ENCODE measurements around the gene NDUFAF2.

NDUFAF2 gene

DNA sequence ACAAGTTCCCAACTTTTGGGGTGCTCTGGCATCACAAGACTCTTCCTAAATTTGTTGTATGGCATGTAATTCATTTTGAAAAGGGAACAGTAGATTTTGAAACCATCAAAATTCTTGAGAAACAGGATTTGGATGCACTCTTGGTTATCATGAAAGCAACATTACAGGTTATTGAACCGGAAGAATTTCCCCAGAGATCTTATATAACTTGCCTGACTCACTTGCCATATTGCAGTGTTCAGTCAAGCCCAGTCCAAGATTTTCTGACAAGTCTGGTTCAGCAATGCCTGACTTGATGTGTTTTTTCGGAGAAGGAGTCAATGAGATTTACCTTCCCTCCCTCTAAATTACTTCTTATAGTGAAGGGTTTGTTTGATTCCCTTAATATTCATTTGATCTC, 185.3 kb downstream of the NDUFAF2 start:
- DNase-seq (ENCODE audit: low read depth) = no peak
- no peak overlapping the region for H3K4me3 ChIP-seq (ENCODE audit: low read depth, low read length)
- TF ChIP-seq, protein P1, sequence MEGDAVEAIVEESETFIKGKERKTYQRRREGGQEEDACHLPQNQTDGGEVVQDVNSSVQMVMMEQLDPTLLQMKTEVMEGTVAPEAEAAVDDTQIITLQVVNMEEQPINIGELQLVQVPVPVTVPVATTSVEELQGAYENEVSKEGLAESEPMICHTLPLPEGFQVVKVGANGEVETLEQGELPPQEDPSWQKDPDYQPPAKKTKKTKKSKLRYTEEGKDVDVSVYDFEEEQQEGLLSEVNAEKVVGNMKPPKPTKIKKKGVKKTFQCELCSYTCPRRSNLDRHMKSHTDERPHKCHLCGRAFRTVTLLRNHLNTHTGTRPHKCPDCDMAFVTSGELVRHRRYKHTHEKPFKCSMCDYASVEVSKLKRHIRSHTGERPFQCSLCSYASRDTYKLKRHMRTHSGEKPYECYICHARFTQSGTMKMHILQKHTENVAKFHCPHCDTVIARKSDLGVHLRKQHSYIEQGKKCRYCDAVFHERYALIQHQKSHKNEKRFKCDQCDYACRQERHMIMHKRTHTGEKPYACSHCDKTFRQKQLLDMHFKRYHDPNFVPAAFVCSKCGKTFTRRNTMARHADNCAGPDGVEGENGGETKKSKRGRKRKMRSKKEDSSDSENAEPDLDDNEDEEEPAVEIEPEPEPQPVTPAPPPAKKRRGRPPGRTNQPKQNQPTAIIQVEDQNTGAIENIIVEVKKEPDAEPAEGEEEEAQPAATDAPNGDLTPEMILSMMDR (IDR thresholded peaks at IDR 0.05; ENCODE audit: control insufficient read depth, extremely low read depth, insufficient read depth) = no peak

DNA sequence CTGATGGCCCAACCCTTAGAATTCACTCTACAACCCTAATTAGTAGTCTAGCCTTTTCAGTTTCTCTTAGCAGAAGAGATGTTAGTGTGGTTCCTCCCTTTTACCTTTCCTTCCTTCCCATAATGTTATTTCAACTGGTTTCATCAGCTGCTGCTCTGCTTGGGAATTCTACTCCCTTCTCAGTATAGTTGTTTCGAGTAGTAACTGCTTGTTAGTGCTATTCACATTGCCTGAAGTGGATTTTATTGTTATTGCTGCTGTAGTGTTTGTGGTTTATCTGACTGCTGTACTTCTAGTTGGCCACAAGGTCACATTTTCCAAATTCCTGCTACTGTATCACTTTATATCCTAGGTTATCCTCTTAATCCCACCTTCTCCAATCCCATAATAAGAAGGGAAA, 187.6 kb downstream of the NDUFAF2 start:
- TF ChIP-seq, protein P1 (IDR thresholded peaks at IDR 0.05; ENCODE audit: control insufficient read depth, extremely low read depth, insufficient read depth) = no peak
- DNase-seq (ENCODE audit: low read depth) = no peak
- H3K4me3 ChIP-seq (ENCODE audit: low read depth, low read length) = no peak overlapping the region

DNA sequence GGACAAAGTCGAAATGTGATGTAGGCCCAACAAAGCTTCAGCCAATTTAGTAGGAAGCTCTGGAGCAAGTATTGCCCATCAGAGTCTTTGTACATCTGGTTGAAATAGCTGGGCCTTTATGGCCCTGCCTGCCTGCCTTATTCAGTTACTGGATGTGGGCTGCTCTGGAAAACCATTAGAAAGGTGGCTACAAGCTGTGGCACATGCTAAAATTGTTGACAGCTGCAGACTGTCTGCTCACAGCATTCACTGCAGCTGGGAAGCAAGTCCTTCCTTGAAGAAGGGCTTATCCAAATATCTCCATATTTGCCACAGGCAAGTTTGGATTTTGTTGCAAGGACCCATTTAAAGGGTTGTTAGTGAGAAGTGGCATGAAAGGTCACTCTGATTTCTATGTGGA, 192.8 kb downstream of the NDUFAF2 start:
- H3K4me3 ChIP-seq (ENCODE audit: low read depth, low read length) = no peak overlapping the region
- DNase-seq (ENCODE audit: low read depth) = no peak
- TF ChIP-seq, protein P1 (IDR thresholded peaks at IDR 0.05; ENCODE audit: control insufficient read depth, extremely low read depth, insufficient read depth) = no peak

DNA sequence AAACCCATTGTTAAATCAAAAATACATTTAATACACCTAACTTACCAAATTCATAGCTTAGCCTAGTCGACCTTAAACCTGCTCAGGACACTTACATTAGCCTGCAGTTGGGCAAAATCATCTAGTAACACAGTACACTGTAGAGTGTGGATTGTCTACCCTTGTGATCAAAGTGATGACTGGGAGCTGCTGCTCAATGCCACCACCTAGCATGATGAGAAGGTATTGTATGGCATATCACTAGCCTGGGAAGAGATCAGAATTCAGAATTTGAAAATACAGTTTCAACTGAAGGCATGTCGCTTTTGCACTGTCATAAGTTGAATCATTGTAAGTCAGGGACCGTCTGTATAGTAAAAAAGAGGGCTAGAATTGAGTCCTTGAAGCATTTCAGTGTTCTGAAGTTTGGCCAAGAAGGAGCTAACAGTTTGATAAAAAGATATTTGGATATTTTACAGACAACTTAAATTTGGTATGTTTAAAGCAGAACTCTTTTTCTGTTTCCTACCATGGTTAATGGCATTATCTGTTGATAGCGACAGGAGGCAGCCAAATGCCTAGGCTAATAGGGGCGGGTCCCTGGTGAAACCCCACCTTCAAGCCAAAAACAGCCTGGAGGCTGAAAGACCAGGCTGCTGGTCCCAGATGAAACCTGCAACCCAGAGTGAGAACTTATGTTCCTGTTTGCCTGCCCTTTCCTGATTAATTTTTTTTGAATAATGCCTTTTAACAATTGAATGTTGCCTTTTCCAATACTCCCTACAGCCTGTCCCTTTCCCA, 194.3 kb downstream of the NDUFAF2 start:
- no peak overlapping the region for H3K4me3 ChIP-seq (ENCODE audit: low read depth, low read length)
- TF ChIP-seq, protein P1 (IDR thresholded peaks at IDR 0.05; ENCODE audit: control insufficient read depth, extremely low read depth, insufficient read depth) = peak; percentile 45
- no peak for DNase-seq (ENCODE audit: low read depth)

DNA sequence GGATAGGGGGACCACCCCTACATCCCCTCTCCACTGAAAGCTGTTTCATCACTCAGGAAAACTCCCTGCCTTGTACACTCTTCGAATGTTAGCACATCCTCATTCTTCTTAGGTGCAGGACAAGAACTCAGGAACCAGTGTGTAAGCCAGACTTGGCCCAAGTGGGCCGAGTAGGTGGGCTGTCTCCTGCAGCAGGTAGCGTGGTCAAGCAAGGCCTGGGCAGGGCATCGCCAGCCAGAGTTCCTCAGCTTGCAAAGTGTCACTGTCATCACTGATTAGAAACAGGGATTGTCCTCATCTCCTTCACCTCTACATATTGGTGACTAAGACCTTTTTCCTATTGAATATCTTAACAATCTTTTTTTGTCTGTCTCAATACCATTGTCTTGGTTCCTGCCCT, 194.9 kb downstream of the NDUFAF2 start:
- no peak for DNase-seq (ENCODE audit: low read depth)
- H3K4me3 ChIP-seq (ENCODE audit: low read depth, low read length) = no peak overlapping the region
- TF ChIP-seq, protein P1 (IDR thresholded peaks at IDR 0.05; ENCODE audit: control insufficient read depth, extremely low read depth, insufficient read depth) = no peak

DNA sequence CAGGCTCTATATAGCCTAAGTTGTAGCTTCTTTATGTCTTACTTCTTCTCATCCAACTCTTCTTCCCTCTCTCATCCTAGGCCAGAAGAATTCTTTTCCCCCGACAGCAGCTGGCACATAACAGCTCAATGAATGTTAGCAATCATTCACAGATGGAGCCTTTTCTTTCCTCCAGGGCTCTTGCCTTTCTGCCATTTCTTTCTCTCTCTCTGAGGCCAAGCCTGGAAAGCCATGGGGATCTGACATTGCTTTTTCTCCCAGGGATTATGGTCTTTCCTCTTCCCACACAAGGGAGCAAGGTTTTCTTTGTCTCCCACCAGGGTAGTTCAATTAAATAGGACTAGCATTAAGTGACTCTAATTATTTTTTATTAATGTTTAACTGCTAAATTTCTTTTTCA, 196.8 kb downstream of the NDUFAF2 start:
- TF ChIP-seq, protein P1 (IDR thresholded peaks at IDR 0.05; ENCODE audit: control insufficient read depth, extremely low read depth, insufficient read depth) = no peak
- DNase-seq (ENCODE audit: low read depth) = no peak
- H3K4me3 ChIP-seq (ENCODE audit: low read depth, low read length) = no peak overlapping the region

DNA sequence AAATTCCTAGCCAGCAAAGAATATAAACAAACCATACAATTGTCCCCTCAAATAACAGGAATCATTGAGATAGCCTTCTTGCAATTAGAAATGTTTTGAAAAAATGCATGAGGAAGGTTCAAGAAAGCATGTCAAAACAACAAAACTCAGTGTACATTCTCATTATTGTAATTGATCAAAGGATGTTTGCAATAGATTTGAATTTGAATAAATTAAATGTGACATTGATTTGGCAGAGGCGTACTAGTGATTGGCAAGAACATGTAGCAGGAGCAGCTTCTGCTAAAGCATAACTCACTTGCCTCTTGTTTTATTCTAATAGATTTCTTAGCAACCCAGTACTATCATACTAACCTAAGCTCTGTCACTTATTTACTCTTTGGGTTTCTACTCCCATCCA, 197.4 kb downstream of the NDUFAF2 start:
- no peak for DNase-seq (ENCODE audit: low read depth)
- TF ChIP-seq, protein P1 (IDR thresholded peaks at IDR 0.05; ENCODE audit: control insufficient read depth, extremely low read depth, insufficient read depth) = no peak
- no peak overlapping the region for H3K4me3 ChIP-seq (ENCODE audit: low read depth, low read length)

All from LNCaP clone FGC (cell line).